DND-41 (cell line): ENCODE data around the gene NXPE4.

Source experiments
- ATAC-seq: fragments of 200-7000 bp; cut with Tn5 transposase; 3 replicates; pipeline ENCODE4 v1.9.1; 2021; ENCODE audit warnings: low read depth; ENCODE audit not compliant: insufficient read depth
- DNase-seq: peaks from one replicate; pipeline ENCODE4 v3.0.0-alpha.2; 2020
- H2AFZ ChIP-seq: 2 replicates; pipeline ENCODE4 v1.6.0; 2012; ENCODE audit warnings: low read depth, low read length
- H3K27ac ChIP-seq: 2 replicates; pipeline ENCODE4 v1.5.1; 2012; ENCODE audit warnings: low read length, inconsistent platforms
- H3K27me3 ChIP-seq: fragments of 200-600 bp; sonication (generic); 2 replicates; pipeline ENCODE4 v1.6.0; 2012; ENCODE audit warnings: low read length, mild to moderate bottlenecking, inconsistent platforms; ENCODE audit not compliant: insufficient read depth, poor library complexity
- H3K36me3 ChIP-seq: 2 replicates; pipeline ENCODE4 v1.5.1; 2012; ENCODE audit warnings: low read length, inconsistent platforms; ENCODE audit not compliant: insufficient read depth
- H3K4me1 ChIP-seq: 2 replicates; pipeline ENCODE4 v1.5.1; 2012; ENCODE audit warnings: mild to moderate bottlenecking, low read length; ENCODE audit not compliant: insufficient read depth
- H3K4me2 ChIP-seq: 2 replicates; pipeline ENCODE4 v1.6.0; 2012; ENCODE audit warnings: mild to moderate bottlenecking, moderate library complexity, low read length, inconsistent platforms; ENCODE audit not compliant: insufficient read depth
- H3K4me3 ChIP-seq, 2 experiments: fragments of 200-600 bp in 1 of 2; shearing (Covaris generic) in 1 of 2; 2 replicates each; pipeline ENCODE4 v1.5.1; 2012 to 2016; ENCODE audit warnings: inconsistent platforms in 2 of 2, low read length in 2 of 2, mild to moderate bottlenecking in 2 of 2, low read depth in 1 of 2, moderate library complexity in 1 of 2
- H3K79me2 ChIP-seq: 2 replicates; pipeline ENCODE4 v1.6.0; 2012; ENCODE audit warnings: low read length, inconsistent platforms; ENCODE audit not compliant: insufficient read depth
- H3K9ac ChIP-seq: 2 replicates; pipeline ENCODE4 v1.6.0; 2012; ENCODE audit warnings: low read depth, mild to moderate bottlenecking, inconsistent platforms, low read length, moderate library complexity
- H3K9me3 ChIP-seq: 2 replicates; pipeline ENCODE4 v1.5.1; 2012; ENCODE audit warnings: low read length, moderate library complexity, mild to moderate bottlenecking, inconsistent platforms; ENCODE audit not compliant: insufficient read depth, severe bottlenecking
- H4K20me1 ChIP-seq: 2 replicates; pipeline ENCODE4 v1.6.0; 2012; ENCODE audit warnings: low read length; ENCODE audit not compliant: insufficient read depth
- EZH2 ChIP-seq: IDR thresholded peaks from 3 replicates; pipeline ENCODE4 v1.6.1; 2012; ENCODE audit warnings: borderline replicate concordance, low read depth, mild to moderate bottlenecking, moderate library complexity, low read length, inconsistent platforms; ENCODE audit not compliant: severe bottlenecking
- TF ChIP-seq, protein P1 (sequence below): IDR thresholded peaks from 2 replicates; pipeline ENCODE4 v1.5.1; 2012; ENCODE audit warnings: borderline replicate concordance, low read length, moderate library complexity, mild to moderate bottlenecking; ENCODE audit not compliant: poor library complexity, severe bottlenecking; ENCODE audit errors: extremely low read depth

Gene NXPE4

DNA sequence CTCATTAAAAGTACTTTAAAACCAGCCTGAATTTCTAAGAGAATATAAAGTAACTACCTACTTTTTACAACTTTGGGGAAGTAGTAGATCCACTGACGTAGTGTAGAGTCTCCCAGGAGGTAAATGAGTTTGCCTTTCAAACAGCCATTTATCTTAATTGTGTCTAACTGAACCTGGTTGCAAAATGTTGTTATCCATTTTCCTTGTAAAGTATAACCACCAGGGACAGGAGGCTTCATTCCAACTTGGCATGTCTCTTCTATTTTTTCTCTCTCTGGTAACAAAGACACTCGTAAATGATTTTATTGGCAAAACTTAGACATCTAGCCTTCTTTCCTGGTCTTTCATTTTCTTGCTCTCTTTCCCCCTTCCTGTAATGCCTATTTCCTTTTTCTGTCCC, 72.8 kb downstream of the NXPE4 start:
- H3K4me1 ChIP-seq = no peaks in the 10 kb centered on the region
- no peak overlapping the region for H2AFZ ChIP-seq
- H3K9me3 ChIP-seq = peaks cover 13% of the 10 kb centered on the region
- no peaks in the 10 kb centered on the region for H3K27me3 ChIP-seq
- TF ChIP-seq, protein P1, sequence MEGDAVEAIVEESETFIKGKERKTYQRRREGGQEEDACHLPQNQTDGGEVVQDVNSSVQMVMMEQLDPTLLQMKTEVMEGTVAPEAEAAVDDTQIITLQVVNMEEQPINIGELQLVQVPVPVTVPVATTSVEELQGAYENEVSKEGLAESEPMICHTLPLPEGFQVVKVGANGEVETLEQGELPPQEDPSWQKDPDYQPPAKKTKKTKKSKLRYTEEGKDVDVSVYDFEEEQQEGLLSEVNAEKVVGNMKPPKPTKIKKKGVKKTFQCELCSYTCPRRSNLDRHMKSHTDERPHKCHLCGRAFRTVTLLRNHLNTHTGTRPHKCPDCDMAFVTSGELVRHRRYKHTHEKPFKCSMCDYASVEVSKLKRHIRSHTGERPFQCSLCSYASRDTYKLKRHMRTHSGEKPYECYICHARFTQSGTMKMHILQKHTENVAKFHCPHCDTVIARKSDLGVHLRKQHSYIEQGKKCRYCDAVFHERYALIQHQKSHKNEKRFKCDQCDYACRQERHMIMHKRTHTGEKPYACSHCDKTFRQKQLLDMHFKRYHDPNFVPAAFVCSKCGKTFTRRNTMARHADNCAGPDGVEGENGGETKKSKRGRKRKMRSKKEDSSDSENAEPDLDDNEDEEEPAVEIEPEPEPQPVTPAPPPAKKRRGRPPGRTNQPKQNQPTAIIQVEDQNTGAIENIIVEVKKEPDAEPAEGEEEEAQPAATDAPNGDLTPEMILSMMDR = no peak
- no peak for TF ChIP-seq EZH2
- H3K79me2 ChIP-seq = no peaks in the 10 kb centered on the region
- no peak for DNase-seq
- no peak overlapping the region for H3K27ac ChIP-seq
- H3K4me3 ChIP-seq = no peak overlapping the region
- no peak overlapping the region for H3K9ac ChIP-seq
- no peak overlapping the region for H3K4me2 ChIP-seq
- H3K36me3 ChIP-seq = no peaks in the 10 kb centered on the region
- no peaks in the 10 kb centered on the region for H4K20me1 ChIP-seq
- ATAC-seq = no peak
